Stimulated activated CD4-positive, alpha-beta T cell treated with anti-CD3 and anti-CD28 coated beads, Interleukin-12 subunit alpha, Interleukin-12 subunit beta, amount 100 ng/mL, for 24 hours (primary cell): ENCODE measurements around the gene SLC34A1.
A peak's percentile ranks its signal among the peaks of the same experiment; 100 is the strongest.
"Not testable (repeated sequence)": the region's sequence is repeated elsewhere in the genome, so short reads cannot be mapped to it uniquely, and the experiment has no call there.

Experiments
- DNase-seq, 2 experiments: peaks; one replicate each; pipeline ENCODE4 v3.0.0-alpha.2; 2020; ENCODE audit warnings: low read depth in 2 of 2

The SLC34A1 gene

DNA sequence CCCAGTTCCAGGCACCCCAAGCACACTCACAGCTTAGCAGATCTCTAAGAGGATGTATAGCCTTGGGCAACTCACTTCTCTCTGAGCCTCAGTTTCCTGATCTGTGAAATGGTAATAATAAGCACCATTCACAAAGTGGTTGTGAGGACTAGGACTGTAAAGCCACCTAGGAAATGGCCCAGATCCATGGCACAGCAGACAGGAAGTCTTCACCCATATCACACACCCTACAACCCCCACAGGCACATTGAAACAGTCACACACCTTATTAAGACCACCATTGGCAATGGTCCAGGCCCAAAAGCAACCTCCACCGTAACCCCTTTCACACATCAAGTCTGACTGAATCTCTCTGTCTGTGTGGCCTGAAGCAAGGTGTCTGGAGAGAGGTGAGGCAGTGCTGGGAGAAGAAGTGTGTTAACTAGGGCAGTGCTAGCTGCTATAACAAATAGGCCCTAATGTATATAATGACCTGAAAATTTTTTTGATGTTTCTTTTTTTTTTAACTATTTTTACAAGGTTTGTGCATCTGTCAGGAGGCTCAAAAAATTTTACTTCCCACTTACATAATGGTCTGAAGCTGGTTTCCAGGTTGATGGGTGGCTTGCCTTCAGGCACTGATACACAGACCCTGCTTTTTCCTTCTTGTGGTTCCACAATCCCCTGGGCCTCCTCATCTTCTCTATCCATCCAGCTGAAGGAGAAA, 28.9 kb upstream of the SLC34A1 start:
- DNase-seq = no peak

DNA sequence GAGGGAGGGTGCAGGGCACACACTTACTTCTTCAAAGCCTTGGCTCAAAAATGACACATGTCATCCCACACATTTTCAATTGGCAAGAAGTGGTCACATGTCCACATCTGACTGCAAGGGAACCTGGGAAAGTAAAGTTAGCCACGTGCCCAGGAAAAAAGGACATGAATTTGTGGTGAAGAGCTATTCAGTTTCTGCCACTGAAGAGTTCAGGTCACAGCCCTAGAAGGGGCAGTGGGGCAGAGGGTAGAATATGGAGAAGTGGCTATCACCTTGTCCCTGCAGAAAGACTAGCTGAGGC, 28.4 kb upstream of the SLC34A1 start:
- no peak for DNase-seq

DNA sequence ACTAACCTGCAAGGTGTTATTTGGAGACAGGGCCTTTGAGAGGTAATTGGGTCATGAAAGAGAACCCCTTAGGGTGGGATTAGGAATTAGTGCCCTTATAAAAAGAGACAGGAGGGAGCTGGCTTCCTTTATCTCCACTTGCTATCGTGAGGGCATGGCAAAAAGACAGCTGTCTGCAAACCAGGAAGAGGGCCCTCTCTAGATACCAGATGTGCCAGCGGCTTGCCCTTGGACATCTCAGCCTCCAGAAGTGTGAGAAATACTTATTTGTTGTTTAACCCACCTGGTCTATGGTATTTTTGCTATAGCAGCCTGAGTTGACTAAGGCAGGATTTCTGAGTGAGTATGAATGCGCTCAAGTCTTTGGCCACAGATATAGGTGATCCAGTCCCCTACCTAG, 27.5 kb upstream of the SLC34A1 start:
- DNase-seq = no peak

DNA sequence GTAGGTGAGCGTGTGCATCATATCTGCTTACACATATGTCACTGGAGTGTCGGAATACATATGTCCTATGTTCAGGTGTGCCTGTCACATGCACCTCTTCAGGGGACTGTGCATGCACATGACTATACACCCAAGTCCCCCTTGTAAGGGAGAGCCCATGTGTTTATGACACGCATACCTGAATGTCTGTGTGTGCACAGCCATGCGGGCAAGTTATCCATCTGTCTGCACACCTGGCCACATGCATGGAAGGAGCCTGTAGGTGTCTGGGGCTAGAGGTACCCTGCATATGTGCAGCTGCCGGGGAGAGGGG, 27.1 kb upstream of the SLC34A1 start:
- no peak for DNase-seq

DNA sequence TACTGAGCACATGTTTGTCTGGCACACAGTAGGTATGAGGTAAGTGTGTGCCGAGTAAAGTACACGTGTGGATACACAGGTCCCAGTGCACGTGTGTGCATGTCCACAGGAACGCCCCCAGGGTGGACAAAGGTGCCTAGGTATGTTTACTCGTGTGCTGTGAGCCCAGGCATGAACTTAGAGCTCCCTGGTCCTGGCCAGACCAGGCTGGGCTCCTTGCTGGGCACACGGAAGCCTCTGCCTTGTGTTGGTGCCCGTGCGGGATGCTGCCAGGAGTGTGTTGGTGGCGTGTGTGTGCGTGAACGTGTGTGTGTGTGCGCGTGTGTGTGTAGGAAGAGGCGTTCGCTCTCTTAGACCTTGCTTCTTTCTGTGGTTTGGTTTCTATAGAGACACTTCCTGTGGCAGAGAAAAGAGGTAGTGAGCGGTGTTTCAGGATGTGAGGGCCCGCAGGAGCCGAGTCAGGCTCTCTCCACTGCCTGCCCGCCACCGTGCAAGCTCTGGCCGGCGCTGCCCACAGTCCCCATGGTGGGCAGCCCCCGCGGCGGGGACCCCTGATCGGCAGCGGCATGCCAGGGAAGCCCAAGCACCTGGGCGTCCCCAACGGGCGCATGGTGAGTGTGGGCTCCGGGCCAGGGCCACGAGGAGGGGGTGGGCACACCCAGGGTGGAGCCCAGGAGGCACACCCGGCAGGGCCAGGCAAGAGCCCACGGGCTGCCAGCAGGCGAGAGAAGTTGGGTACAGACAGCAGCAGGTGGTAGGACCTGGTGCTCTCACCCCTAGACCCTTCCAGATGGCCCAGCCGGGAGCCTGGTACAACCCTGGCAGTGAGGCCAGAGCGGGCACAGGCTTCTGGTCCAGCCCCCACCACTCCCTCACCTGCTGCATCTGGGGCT, 26.5 kb upstream of the SLC34A1 start, which contains the start of gene RGS14:
RGS14 (plus strand) TSS at position 466 of the 893 bp plus-strand sequence; CDS start at position 567, 101 bp downstream.
- DNase-seq = peak; percentile 33 to 49

DNA sequence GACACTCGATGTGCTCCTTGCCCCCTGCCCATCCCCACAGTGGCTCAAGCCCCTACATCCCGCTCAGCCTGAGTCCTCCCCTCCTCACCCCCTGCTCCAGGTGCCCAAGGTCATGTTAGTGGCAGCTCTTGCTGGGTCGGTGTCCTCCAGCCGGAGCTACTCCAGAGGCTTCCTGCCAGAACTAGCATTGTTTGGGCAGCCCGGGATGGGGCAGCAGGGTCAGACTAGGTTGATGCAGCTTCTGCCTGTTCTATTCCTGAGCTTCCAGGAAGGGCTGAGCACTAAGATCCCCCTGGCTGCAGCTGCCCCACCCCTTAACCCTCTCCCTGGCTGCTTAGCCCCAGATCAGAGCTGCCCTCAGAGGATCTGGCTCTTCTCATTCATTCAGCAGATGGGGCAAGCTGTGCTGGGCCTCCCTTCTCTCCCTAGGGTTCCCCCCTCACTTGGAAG, 25.8 kb upstream of the SLC34A1 start:
- DNase-seq = no peak

DNA sequence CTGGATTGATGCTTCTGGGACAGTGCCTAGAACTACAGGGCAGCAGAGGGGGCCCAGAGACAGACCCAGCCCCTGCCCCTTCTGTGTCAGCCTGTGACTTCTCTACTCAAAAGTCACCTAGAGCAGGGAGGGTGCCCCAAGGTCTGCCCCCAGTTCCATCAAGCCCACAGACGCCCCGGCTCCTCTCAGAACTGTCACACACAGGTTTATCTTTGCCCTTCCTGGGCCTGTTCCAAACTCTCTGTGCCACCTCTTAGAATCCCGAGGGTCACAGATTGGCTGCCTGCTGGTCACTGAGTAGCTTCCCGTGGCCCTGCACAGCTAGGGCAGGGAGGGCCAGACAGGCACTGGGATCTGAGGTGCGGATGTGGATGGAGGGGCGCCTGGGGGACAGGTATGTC, 24.8 kb upstream of the SLC34A1 start:
- no peak for DNase-seq

DNA sequence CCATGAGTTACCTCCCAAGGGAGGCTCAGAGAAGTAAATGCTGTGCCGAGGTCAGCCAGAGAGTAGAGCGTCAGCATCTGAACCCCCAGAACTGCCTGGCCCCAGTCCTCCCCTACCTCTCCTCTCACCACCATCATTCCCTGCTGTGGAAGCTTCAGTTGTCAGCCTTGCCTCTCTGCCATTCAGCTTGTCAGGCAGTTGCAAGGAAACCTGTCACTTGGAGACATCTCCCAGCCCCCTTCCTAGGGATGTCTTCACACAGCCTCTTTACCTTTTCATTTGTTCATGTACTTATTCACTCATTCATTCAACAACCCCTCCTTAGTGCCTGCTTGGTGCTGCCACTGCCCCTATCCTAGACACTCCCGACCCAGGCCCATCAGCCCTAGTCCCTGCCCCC, 24.4 kb upstream of the SLC34A1 start:
- DNase-seq = no peak

DNA sequence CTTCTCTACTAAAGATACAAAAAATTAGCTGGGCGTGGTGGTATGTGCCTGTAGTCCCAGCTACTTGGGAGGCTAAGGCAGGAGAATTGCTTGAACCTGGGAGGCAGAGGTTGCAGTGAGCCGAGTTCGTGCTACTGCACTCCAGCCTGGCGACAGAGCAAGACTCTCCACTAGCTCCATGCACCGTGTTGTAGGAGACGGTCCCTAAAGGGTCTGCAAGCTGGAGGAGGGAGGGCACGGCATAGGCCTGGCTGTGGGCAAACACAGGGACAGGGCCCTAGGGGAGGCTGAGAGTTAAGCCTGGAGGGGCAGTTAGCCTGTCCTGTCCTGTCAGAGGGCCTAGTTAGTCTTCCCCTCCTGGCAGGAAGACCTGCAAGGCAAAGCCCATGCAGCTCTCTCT, 23.5 kb upstream of the SLC34A1 start:
- DNase-seq = not testable (repeated sequence)

DNA sequence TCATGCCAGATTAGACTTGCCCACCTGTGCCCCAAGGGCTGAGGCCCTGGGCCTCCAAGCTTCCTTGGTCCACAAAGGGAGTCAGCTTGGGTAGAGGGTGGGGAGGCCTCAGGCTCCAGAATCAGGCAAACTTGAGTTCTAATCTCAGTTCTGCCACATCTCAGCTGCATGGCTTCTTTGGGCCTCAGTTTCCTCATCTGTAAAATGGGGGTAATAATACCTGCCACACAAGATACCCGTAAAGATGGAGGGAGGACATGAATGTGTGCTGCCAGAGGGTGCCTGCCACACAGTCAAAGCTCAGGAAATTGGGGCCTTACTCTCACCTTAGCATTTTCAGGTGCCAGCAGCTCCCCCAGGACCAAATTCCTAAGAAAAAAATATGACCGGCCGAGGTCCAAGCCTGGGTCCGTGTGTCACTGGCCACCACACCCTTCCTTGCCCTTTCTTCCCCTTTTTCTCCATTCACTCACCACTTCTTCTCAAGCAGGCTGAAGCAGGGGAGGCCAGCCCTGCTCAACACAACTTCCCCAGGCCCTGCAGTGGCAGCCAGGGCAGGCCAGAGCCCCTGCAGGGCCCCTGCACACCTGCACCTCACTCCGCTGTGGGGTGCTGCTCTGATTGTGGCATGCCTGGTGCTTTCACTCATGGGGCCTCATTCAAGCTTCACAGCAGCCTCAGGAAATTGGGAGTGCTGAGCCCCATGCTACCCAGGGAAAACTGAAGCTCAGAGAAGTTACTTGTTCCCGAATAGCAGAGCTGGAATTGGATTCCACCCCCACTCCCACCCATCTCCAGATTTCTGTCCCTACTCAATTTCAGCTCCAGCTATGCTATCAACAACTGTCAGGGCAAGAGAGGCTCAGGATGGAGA, 22.6 kb upstream of the SLC34A1 start:
- no peak for DNase-seq

DNA sequence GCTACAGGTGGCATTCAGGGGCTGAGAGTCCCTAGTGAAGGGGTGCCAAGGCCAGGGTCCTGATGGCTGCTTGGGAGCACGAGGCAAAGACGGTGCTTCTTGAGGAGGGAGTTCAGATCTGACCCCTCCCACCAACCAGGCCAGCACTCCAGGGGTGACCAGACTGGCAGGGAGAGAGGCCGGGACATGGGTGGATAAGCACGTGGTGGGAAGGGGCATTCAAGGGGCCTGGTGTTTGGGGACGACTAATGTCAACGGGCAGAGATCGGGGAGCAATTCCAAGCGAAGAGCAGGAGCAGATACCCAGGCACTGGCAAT, 22.0 kb upstream of the SLC34A1 start:
- DNase-seq = no peak

DNA sequence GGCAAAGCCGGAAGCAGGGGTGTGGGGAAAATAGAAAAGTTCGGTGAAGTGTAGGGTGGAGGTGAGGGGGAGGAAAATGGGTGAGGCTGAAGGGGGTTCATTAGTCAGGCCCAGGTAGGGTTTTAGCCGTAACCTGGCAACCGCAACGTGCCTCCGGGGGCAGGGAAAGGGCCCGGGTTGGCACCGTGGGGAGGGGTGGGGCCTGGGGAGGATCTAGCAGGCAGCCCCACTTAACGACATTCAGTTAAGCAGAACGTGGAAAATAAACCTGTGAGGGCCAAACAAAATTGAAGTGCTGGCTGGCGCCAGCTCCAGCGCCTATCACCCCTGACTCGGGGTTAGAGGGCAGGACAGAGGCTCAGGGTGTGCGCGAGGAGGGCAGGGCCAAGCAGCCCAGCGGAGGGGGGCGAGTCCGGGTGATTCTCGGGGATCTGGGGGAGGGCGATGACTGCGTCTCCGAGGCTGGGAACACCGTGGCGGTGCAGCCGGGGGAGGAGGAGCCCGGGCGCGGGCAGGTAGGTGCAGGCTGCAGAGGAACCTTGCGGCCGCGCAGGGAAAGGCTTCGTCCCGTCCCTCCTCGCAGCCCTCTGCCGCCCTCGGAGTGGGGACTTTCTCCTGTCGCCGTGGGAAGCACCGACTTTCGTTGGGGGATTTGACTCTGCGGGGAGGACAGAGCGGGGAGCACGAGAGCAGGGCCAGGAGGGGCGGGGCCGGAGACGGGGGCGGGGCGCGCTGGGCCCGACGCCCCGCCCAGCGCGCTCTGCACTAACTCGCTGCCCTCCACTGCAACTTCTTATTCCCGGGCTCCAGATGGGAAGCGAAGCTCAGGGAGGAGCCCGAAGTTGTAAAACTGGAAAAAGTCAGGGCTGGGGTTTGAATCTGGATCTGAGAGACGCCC, 21.4 kb upstream of the SLC34A1 start:
- DNase-seq = peak; percentile 37 to 65

DNA sequence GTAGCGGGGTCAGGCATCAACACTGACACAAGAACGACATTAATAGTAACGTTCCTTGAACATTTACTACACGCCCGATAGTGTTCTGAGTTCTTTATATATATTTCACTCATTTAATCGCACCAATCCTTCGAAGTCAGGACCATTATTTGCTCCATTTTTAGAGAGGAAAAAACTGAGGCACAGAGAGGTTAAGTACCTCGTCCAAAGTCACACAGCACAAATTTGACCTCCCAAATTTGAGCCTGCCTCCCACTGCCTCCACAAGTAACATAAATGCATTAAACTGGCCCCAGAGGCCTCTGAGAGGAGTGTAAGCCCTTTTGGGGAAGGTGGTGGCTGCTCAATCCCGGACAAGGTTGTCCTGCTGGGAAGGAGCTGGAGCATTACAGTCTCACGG, 20.7 kb upstream of the SLC34A1 start:
- DNase-seq = no peak

DNA sequence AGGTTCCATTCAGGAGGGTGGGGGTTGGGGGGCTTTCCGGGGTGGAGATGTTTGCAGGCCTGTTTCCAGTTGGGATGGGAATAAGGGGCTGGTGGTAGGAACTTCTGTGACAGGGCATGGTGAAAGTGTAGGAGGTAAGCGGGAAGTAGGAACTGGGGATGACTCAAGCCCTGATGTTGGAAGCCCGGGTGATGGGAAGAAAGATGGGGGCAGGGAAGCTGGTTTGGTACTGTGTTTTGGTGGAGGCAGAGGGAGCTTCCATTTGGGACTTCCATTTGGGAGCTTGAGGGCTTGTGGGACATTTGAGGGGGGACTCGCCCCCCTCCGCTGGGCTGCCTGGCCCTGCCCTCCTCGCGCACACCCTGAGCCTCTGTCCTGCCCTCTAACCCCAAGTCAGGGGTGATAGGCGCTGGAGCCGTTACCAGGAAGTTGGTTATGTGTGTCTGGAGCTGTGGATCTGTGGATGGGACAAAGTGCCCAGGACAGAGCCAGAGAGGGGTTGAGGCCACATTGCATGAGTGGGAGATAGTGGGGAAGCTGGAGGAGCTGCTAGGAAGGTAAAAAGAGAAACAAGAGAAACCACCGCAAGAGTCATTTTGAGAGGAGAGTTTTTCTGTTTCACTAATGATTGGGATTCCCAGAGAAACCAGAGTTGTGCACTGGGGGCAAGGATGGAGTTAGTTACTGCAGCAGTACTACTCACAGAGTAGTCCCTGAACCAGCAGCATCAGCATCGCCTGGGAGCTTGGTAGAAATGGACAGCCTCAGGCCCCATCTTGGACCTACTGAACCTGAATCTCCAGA, 19.9 kb upstream of the SLC34A1 start:
- no peak for DNase-seq

DNA sequence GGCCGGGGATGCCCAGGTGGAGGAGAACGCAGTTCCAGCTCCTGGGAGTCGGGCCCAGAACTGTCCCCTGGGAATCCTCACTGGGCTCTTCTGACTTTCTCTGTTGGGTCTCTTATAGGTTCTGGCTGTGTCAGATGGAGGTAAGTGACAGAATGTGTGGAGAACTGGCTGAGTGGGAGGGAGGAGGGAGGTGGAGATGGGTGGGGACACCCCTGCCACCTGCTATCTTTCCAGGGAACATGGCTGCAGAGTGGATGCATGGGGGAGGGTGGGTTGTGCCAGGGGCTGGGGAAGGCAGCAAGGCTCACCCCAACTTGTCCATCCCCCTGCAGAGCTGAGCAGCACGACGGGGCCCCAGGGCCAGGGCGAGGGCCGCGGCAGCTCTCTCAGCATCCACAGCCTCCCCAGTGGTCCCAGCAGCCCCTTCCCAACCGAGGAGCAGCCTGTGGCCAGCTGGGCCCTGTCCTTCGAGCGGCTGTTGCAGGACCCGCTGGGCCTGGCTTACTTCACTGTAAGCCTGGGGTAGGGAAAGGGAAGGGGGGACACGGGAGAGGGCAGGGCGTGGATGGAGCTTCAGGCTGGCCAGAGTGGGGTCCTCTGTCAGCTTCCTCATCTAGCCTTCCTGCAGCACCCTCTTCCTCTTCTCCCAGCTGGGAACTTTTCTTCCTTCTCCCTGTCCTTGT, 18.2 kb upstream of the SLC34A1 start:
- DNase-seq = no peak

DNA sequence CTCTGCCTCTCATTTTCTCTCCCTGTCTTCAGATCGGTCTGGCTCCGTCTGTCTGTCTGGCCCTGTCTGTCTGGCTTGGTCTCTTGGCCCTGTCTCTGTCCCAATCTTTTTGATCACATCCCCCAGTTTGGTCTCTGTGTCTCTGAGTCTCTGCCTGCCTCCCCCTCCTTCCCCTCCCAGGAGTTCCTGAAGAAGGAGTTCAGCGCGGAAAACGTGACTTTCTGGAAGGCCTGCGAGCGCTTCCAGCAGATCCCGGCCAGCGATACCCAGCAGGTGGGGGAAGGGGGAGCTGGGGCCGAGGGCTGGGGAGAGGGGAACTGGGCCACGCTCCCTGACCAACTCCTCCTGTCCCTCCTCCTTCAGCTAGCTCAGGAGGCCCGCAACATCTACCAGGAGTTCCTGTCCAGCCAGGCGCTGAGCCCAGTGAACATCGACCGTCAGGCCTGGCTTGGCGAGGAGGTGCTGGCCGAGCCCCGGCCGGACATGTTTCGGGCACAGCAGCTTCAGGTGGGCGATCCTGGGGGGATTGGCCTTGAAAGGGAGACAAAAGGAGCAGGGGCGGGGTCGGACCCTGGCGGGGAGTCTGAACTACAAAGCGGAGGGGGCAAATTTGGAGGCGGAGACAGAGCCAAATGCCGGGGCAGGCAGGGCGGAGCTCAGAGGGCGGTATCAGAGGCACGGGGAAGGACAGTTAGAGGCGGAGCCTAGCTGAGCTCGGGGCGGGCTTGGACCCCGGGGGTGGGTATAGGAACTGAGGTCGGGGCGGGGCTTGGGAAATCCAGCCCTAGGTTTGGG, 17.5 kb upstream of the SLC34A1 start:
- no peak for DNase-seq

DNA sequence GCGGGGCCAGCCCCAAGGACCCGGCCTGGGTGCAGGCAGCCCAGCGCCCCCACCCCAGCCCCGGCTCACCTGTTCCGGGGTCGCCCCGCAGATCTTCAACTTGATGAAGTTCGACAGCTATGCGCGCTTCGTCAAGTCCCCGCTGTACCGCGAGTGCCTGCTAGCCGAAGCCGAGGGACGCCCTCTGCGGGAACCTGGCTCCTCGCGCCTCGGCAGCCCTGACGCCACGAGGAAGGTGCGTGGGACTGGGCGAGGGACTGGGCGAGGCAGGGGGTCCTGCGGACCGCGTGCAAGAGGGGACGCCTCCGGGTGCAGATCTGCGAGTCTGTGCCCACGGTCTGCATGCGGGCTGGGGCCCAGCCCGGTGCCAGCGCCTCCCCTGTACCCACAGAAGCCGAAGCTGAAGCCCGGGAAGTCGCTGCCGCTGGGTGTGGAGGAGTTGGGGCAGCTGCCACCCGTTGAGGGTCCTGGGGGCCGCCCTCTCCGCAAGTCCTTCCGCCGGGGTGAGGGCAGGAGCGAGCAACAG, 16.8 kb upstream of the SLC34A1 start:
- DNase-seq = no peak

DNA sequence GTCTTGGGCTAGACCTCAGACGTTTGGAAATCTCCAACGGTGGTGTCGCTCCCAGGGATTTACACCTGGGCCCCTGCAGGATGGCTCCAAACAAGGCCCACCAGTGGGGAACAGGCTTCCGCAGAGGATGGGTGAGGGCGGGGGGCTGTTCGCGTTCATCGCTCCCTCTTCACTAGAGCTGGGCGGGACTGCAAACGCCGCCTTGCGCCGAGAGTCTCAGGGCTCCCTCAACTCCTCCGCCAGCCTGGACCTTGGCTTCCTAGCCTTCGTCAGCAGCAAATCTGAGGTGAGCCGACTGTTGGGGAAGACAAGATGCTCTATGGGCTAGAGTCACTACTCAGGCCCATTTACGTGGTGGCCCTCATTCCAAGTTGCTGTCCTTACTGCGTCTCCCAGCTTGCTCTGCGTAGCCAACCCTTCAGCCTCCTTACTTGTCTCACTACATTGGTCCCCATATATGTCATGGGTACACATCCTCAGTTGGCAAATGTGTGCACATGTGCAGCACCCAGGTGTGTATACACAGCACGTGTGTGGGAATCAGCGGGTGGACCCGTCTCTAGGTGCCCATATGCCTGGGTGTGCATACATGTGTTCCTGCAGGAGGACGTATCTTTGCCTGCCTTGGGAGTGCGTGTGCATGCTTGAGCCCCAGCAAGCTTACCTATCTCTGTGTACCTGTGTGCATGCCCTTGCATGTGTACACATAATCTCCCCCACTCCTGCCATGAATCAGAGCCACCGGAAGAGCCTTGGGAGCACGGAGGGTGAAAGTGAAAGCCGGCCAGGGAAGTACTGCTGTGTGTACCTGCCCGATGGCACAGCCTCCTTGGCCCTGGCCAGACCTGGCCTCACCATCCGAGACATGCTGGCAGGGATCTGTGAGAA, 16.0 kb upstream of the SLC34A1 start:
- no peak for DNase-seq
